HG03196 (cell line): ENCODE data around the gene NBPF6.
"Not testable (repeated sequence)": the region's sequence is repeated elsewhere in the genome, so short reads cannot be mapped to it uniquely, and the experiment has no call there.

ENCODE experiments used
- ATAC-seq: cut with Tn5 transposase; IDR thresholded peaks from one replicate; pipeline ENCODE4 v1.9.1; 2021; ENCODE audit not compliant: unreplicated experiment

The NBPF6 gene

GRCh38 chr1:108495008-108495407 lies 44.9 kb downstream of the NBPF6 start:
- ATAC-seq, result not testable (repeated sequence)

- ATAC-seq, result not testable (repeated sequence)
Observed at GRCh38 chr1:108496856-108497255, 46.7 kb downstream of the NBPF6 start.

DNA sequence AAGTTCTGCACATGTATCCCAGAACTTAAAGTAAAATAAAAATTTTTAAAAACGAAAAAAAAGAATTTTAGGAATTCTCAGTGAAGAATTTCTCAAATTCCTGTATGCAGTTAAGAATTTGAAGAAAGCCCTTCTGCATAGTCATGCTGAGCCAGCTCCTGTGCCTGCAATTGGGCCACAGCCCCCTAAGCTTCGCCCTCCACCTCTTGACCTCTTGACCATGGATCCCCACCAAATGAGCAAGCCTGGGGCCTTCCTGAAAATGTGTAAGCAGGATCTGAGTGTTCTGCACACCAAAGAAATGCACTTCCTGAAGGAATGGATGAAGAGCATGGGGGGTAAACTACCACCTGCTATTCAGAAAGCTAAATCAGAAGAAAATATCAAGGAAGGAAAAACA lies 52.0 kb downstream of the NBPF6 start:
- no peak for ATAC-seq

- ATAC-seq, result no peak
Observed at GRCh38 chr1:108502624-108503023, 52.5 kb downstream of the NBPF6 start.

DNA sequence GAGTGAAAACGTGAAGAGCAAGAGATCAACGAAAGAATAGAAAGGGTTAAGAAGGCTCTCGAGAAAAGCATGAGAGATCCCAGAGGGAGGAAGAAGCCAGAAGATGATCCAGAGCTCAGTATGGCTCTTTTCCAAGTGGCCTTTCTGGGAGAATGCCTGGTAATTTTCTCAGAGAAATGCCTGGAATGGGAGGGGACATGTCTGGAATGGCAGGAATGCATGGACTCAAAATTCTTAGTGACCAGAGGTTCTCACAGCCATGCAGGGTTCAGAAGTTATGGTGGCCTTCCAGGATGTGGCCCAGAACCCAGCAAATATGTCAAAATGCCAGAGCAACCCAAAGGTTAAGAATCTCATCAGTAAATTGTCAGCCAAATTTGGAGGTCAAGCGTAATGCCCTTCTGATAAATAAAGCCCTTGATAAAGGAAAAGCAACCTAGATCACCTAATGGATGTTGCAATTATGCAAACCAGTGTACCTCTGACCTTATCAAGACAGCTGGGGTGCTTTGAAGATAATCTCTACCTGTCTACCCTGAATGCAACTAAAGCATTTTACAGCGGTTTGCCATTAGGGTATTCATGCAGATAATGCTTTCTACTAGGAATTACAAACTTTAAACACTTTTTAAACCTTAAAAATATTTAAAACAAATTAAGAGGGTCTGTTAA lies 53.1 kb downstream of the NBPF6 start:
- ATAC-seq, result no peak

DNA sequence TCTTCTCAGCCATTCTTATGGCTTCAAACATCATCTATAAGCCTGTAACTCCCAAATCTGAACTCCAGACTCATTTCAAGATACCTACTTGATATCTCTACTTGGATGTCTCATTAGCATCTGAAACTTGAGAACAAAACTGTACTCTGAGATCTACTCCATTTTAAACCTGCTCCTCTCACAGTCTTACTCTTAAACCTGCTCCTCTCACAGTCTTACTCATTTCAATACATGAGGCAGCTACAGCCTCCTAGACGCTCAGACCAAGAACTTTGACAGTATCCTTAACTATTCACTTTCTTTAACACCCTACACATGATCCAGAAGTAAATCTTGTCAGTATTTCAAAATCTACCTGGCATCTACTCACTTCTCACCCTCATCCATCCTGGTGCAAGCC lies 54.3 kb downstream of the NBPF6 start:
- no peak for ATAC-seq

- no peak for ATAC-seq
Observed at GRCh38 chr1:108505763-108506070, 55.6 kb downstream of the NBPF6 start.

GRCh38 chr1:108511764-108512163 lies 61.6 kb downstream of the NBPF6 start:
- ATAC-seq, result no peak

DNA sequence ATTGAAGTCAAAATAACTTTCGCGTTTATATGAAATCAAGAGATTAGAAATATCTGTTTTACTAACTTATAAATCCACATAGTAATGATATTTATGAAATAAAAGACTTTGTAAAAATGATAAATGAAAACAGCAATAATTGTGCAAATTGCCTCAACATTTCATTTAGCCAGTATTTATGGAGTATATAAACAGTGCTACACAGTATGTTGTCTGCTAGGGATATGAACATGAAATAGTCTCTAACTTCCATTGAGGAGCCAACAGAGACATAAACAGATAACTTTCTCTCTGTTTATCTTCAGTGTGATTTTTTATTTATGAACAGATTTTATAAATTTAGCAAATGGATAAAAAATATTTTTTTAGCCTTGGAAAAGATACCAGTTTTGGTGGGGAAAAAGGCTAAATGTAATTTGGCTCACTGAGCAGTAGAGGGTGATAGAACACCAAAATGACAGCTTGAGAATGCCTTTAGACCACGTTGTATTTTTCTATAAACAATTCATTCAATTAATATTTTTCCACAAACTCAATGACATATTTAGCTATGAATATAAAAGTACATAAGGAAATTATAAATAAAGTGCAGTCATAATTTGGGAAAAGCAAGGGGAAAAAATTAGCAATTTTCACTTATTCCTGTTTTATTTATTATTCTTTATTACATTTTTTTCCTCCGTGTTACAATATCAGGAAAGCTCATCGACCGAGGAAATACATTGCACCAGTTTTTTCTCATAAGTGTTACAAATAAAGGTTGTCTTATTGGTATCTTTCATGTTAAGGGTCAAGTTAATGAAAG lies 62.3 kb downstream of the NBPF6 start:
- ATAC-seq, result no peak

- no peak for ATAC-seq
Observed at GRCh38 chr1:108513044-108513415, 62.9 kb downstream of the NBPF6 start.

GRCh38 chr1:108513914-108514313 lies 63.8 kb downstream of the NBPF6 start:
- not testable (repeated sequence) for ATAC-seq

GRCh38 chr1:108517301-108517897 lies 67.3 kb downstream of the NBPF6 start:
- not testable (repeated sequence) for ATAC-seq
